CD4-positive, alpha-beta T cell treated with Interleukin-4 for 4 hours (primary cell): ENCODE measurements around the gene ATP6V0D1.
A peak's percentile ranks its signal among the peaks of the same experiment; 100 is the strongest.
"Not testable (repeated sequence)": the region's sequence is repeated elsewhere in the genome, so short reads cannot be mapped to it uniquely, and the experiment has no call there.

ENCODE experiments used
- DNase-seq: peaks from one replicate; pipeline ENCODE4 v3.0.0-alpha.2; 2020

Gene ATP6V0D1

DNA sequence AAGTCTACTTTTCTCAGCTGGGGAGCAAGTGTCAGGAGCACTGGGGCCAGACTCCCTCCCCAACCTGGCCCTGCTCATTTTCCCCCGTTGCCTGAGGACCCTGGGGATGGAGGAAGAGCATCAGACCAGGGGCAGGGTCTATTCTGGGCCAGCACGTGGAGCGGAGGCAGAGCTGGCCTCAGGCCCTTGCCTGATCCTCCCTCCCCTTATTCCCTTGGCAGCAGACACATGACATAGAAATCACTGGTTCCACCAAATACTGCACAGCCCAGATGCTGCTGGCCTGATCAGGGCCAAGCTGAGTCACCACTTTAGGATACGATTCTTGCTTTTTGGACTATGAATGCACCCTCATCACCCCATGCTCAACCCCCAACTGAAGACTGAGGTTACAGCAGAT lies 18.1 kb upstream of the ATP6V0D1 start:
- no peak for DNase-seq

DNA sequence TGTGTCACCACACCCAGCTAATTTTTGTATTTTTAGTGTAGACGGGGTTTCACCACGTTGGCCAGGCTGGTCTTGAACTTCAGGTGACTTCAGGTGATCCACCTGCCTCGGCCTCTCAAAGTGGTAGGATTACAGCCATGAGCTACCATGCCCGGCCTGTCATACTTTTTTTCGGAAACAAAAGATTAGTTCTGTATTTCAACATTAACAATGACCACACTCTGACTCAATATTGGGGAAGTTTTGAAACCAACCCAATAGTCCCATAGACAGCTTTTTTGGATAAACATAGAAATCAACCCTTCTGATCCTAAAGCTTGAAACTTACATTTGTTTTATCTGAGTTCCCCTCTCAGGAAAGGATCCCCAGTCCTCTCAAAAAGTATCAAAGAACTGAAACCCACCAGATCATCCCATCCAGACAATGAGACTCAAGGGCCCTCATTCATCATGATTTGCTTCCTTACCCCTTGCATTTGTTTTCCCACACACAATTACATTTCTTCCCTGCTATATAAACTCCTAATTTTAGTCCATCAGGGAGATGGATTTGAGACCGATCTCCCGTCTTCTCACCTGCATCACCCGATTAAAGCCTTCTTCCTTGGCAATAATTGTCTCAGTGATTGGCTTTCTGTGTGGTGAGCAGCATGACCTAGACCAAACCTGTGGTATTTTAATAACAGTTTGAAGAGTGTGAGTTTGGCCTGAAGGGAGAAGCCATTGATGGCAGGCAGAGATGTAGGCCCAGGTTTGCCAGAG lies 9.6 kb upstream of the ATP6V0D1 start:
- no peak for DNase-seq

DNA sequence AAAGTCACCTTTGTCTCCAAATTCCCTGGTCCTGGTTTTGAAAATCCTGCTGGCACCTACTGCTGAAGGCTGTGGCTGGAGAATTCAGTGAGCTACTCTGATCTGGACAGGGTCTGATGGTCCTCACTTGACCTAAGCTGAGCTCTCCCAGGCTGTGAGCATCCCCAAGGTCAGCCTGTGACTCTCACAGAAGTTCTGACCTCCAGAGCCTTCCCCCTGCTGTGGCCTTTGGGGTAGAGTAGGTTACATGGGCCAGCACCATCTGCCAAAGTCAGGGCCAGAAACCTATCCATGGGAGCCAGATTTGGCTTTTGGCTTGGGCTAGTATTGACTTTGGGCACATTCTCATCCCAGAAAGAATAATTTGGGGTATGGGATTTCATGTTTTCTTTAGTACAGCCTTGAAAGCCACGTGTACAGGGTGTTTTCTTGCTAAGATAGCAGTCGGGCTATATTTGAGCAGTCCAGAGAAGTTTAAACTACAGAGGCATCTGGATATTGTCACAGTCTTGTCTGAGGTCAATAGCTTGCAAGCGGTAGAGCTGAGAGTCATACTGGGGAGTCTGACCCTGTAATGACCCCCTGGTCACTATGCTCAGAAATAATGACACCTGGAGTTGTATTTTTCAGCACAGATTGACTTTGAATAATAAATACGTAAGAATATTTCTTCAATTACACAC lies 8.6 kb upstream of the ATP6V0D1 start:
- no peak for DNase-seq

DNA sequence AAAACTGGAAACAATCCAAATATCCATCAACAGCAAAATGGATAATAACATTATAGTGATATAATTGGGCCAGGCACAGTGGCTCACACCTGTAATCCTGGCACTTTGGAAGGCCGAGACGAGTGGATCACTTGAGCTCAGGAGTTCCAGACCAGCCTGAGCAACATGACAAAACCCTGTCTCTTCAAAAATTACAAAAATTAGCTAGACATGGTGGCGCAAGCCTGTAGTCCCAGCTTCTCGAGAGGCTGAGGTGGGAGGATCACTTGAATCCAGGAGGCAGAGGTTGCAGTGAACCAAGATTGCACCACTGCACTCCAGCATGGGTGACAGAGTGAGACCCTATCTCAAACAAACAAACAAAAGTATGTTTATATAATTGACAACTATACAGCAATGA lies 6.6 kb upstream of the ATP6V0D1 start:
- DNase-seq: not testable (repeated sequence)

DNA sequence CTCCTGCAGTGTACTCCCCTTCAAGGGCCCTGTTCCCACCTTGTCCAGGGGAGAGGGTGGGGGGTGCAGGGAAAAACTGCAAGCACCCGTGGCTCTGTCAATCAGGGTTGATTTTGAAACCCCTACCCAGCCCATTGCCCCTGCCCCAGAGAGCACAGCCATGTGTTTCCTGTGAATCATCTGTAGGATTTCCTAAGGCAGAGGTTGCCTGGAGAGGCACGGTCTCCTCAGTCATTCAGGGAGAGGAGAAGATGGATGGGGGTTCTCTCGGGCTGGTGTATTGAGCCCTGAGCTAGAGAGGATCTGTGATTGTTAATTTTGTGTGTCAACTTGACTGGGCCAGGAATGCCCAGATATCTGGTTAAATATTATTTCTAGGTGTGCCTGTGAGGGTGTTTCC lies 5.8 kb upstream of the ATP6V0D1 start:
- DNase-seq: no peak

DNA sequence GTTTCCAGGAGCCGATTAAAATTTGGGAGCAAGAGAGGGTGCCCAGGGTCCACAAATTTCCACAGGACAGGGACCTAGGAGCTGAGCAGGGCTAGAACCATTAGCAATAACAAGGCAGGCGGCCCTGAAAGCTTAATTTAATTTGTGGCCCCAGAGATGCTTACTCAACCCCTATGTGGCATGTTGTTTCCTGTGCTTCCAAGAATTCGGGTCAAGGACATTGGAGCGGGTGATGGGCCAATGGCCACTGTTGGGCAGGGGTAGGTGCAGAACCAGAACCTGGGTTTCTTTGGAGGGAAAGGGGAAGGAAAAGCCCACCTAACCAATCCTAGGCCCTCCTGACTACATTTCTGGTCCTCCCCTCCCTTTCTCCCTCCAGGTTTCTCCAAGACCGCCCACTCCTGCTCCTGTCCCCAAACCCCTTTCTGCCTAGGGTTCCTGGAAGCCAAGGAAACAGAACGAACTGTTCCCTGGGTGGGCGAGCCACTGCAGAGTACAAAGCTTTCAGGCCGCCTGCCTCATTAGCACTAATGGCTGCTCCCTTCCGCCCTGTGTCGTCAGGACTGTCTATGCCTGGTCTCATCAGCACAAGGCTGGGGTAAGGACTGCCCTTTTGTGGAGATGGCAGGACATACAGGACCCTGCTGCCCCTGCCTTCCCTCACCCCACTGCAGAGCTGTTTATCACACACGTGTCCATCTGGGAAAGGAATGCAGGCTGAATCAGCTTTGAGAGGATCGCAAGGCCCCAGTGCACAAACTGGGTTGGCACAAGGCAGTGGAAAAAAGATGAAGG lies 3.0 kb upstream of the ATP6V0D1 start:
- DNase-seq: no peak

DNA sequence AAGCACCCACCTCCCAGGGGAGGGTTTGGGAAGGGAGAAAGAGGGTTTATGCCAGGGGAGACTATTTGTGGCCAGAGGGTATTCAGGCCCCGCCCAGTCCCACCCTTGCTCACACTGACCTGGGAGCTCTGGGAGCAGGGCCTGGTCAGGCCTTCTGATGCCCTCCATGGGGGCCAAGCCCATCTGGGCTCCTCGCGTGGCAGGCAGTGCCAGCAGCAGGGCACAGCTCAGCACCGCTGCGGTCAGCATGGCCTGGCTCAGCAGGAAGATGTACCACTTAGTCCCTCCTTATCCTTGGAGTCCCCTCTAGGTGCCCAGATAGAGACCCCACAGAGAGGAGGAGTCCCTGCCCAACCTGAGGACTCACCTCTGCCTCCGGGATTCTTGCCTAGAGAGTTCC lies 2.2 kb upstream of the ATP6V0D1 start, which contains the start of gene AGRP:
AGRP (minus strand) TSS at position 398 of the 400 bp plus-strand sequence; CDS start at position 249, 149 bp downstream.
- DNase-seq: no peak

DNA sequence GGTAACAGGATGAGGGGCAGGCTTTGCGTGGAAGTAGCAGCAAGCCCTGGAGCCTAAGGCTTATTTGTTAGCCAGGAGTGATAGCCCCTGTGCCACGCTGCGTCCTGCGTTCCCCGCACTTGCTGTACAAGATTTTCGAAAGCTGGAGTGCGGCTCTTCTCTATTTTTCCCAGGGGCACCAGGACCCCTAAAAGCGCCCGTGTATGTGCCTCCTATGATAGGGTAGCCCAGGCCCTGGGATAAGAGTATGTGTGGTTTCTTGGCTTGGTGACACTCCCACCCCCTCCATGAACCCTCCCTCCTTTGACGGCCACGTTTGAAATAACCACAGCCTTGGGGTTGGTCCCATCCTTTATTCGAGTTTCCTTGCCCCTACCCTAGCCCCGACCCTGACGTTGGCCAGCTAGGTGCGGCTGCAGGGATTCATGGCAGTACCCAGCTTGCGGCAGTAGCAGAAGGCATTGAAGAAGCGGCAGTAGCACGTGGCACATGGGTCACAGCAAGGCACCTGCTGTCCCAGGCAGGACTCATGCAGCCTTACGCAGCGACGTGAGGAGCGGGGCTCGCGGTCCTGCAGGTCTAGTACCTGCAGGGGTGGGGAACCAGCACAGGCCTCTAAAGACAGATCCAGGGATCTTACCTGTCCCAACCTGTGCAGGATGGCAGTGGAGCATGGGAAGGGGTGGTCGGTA lies 1.4 kb upstream of the ATP6V0D1 start:
- DNase-seq: no peak

DNA sequence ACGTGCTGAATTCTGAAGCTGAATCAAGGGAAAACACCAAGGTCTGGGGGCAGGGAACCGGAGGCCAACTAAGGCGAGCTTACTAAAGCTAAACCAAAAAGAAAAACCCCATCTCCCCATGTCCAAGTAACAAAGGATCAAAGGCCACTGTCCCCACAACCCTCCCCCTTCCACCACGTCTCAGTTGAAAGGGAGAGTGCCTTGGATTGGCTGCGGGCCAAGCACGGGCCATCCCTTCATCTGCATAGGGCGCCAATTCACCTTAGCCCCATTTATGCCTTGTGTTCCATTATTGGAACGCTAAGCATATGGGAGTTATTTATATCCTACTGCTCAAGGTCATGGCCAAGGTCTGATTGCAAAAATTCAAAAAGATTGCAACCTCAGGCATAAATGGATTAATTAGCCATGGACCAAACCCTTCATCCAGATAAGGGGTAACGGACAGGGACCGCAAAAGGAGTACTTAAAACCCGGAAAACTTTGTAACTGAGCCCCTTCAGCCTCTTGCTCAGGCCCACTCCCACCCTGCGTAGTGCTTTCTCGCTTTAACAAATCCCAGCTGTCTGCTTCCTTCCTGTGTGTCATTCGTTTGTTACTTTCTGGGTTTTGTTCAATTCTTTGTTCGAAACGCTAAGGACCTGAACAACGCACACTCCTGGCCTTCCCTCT lies 740 bp upstream of the ATP6V0D1 start:
- DNase-seq: peak; percentile 33

DNA sequence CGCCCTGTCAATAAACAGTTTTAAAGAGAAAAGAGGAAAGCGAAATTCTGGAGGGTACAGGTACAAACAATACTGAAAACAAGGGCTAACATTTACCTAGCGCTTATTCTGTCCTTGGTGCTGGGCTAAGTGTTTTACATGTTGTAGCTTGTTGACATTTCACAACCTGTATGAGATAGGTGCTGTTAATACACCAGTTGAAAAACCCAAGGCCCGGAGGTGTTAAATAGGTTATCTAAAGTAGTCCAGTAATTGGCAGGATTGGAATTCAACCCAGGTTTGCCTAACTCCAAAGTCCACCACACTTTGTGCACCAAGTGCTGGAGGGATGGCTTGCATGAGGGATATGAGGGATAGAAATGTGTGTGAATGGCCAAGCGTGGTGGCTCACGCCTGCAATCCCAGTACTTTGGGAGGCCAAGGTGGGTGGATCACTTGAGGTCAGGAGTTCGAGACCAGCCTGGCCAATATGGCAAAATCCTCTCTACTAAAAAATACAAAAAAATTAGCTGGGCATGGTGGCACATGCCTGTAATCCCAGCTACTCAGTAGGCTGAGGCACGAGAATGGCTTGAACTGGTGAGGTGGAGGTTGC lies 2.9 kb downstream of the ATP6V0D1 start:
- DNase-seq: no peak

DNA sequence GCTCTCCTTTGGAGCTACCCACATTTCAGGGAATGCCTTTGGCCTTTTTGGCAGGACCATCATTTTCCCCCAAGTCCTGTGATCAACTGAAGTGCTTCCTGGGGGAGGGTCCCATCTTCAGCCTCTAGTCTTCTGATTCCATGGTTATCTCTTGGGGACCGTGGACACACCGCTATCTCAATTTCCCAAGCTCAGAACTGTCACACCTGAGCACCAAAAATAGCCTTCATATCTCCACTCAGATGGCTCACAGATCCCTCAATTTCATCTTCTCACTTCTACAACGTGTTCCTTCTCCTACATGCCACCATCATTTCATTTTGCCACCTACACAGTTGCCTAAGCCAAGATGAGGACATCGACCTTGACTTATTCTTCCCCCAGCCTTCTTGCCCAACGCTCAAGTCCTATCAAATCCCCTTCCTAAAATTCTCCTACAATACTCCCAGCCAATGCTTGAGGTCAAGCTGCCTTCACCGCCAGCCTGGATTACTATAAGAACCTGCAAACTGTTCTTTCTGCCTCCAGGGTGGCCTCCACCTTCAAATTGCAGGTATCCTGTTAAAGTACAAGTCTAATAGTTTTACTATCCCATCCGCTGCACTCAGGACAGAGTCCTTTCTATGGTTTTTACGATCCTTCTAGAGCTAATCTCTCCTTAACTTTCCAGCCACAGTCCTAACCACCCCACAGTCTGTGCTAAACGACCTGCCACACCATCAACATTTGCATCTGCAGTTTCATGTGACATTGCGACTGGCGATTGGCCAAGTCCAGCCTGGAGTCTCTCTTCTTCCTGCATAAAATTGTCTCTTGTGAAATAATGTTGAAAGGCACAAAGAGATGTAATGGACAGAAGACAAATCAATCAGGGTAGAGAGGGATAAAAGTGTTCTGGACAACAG lies 6.2 kb downstream of the ATP6V0D1 start:
- DNase-seq: no peak

DNA sequence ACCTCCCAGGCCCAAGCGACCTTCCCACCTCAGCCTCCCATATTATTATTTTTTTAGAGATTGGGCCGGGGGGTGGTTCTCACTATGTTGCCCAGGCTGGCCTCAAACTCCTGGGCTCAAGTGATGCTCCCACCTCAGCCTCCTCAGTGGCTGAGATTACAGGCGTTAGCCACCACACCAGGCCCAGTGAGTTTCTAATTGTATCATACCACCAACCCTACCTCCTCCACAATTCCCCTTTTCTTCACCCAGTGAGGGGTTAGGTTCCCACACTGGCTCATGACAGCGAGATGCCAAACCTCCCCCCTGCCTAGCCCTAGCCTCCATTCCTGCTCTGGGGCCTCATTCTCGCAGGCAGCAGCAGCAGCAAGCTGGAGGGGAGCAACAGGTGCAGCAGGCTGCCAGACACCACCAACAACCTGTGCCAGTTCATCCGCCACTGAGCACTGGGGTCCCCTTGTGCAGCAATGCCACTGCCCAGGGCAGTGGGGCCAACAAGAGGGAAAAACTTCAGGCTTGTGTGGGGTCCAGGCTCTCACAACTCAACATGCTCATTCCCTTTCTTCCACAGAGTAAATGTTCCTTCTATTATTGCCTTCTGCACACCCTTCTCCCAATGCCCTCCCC lies 9.1 kb downstream of the ATP6V0D1 start:
- no peak for DNase-seq

DNA sequence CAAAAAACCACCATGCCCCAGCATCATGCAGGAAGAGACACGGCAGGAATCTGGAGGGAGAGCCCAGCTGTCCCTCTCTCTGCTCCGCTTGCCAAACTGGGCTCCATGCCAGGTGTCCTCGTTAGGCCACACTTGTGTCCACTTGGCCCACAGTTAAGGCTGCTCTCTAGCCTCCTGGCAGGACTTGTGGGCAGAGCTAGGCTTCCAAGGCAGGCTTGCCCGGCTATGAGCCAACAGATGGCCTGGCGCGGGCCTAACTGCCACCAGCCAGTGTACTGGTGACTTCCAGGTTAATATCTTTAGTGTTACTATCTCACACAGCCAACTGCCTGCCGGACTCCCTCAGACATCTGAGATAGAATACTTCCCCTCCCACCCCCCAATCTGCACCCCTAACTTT lies 10.6 kb downstream of the ATP6V0D1 start:
- DNase-seq: no peak

DNA sequence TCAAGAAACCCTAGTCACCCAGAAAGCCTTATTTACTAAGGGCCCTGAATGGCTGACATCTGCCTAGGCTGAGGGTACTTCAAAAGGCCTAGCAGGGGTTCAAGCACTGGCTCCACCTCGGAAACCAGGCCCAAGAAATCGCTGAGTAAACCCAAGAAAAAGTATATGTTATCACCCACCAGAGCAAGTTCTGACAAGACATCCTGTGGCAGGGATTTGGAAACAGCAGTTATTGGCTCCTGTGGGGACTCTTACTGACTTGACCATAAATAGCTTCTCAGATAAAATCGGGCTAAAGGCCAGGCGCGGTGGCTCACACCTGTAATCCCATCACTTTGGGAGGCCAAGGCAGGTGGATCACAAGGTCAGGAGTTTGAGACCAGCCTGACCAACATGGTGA lies 12.2 kb downstream of the ATP6V0D1 start:
- DNase-seq: no peak

DNA sequence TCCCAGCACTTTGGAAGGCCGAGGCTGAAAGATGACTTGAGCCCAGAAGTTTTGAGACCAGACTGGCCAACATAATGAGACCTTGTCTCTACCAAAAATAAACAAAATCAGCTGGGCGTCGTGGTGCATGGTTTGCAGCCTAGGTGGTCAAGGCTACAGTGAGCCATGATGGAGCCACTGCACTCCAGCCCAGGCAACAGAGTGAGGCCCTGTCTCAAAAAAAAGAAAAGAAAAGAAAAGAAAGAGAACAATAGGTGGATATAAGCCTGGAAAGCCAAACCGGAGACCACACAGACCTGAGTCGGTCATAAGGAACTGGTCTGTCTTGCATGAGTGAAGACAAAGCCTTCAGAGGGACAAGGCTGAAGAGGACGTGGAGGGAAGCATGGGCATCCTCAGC lies 14.4 kb downstream of the ATP6V0D1 start:
- DNase-seq: no peak

DNA sequence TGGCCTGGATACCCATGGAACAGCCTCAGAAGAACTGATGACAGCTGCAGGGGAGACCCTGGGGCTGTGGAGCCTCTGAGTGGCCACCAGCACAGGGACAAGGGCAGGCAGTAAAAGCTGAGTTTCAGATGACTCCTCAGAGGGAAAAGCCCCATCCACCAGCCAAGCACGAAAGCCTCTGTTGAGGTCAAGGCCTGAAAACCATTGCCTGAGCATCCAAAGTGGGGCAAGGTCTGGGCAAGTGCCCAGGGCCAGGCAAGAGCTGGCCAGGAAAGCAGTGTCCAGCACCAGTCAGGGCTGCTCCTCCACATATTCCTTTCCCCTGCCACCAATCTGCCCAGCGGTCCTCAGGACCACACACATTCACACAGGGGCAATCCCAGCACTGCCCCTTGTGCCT lies 16.4 kb downstream of the ATP6V0D1 start:
- no peak for DNase-seq

DNA sequence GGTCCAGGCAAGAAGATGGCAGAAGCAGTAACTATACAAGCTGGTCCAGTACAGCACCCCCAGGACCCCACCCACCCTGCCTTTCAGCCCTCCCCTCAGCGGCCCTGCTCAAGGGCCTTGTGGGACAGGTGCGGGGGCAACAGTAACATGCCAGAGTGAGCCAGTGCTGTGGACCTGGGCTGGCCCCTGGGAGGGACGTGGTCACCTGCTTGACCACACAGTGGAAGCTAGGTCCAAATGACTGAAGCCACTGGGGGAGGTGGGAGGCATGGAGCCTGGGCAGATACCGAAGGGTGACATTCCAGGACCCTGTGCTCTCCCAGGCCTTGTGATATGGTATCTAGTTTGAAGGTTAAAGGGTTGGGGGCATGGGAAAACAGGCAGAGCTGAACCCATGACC lies 17.3 kb downstream of the ATP6V0D1 start:
- DNase-seq: no peak

DNA sequence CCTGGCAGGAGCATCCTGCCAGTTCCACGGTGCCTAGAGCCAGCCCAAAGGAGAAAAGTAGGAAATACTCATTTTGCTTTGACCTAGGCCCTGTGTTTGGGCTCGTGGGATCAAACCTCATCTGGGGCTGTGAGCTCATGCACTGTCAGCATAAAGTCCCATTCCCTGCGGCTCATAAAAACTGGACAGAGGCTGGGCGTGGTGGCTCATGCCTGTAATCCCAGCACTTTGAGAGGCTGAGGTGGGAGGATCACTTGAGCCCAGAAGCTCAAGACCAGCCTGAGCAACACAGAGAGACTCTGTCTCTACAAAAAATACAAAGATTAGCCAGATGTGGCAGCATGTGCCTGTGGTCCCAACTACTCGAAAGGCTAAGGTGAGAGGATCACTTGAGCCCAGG lies 17.9 kb downstream of the ATP6V0D1 start:
- DNase-seq: no peak

DNA sequence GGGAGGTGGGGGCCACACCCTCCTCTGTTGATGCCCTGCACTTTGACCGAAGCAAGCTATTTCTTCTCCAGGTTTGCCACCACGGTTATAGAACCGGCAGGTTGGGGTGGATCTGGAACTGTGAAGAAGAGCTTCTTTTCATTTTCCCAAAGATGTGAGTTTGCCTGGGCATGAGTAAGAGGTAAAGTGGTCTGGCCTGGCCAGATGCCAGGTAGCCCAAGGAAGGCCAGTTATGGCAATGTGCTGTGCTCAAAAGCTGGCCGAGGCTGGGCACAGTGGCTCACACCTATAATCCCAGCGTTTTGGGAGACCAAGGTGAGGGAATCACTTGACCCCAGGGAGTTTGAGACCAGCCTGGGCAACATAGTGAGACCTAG lies 18.7 kb downstream of the ATP6V0D1 start:
- no peak for DNase-seq

DNA sequence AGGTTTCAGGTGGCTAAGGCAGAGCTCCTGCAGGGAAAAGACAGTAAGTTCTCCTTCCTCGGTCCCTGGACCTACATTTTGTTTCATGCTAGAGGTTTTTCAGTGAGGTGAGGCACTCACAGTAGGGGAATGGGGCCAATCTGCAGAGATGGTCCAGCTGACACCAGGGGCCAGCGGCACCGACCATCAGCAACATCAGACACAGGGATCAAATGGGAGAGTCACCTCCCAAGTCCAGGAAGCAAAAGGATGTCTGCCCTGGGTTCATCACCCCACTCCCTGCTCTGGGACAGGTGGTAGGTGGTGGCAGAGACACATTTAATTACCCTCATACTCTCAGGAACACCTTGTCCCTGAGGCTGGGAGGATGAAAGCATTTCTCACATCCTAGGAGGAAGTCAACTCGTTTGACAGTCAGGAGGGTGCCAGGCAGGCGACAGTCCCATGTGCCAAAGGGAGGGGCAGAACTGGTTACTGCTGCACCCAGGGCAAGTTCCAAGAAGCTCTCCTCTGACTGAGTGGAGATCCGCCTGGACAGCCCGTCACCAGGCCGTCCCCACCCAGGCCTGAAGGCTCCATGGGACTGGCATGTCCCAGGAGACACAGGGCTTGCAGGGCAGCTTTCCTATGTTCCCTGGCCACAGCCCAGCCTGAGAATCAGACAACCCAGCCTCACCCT lies 19.2 kb downstream of the ATP6V0D1 start:
- DNase-seq: no peak
